HUDEP-2 (cell line): ENCODE data around the gene PTPRA.
A peak's percentile ranks its signal among the peaks of the same experiment; 100 is the strongest.

Source experiments
- DNase-seq, 76 experiments: peaks; one replicate each; lab custom pipeline; 2025; ENCODE audit not compliant: unreplicated experiment in 76 of 76; lab: John Stamatoyannopoulos, UW

PTPRA gene

GRCh38 chr20:2847802-2848201, 25.5 kb upstream of the PTPRA start:
- no peak for DNase-seq

GRCh38 chr20:2849529-2849928, 23.8 kb upstream of the PTPRA start:
- DNase-seq, result no peak

- no peak for DNase-seq
Observed at GRCh38 chr20:2851086-2851485, 22.2 kb upstream of the PTPRA start.

GRCh38 chr20:2858591-2858990, 14.7 kb upstream of the PTPRA start:
- DNase-seq, result no peak

- no peak for DNase-seq
Observed at GRCh38 chr20:2859330-2860121, 13.8 kb upstream of the PTPRA start.

GRCh38 chr20:2864626-2865025, 8.7 kb upstream of the PTPRA start:
- no peak for DNase-seq

GRCh38 chr20:2865101-2865500, 8.2 kb upstream of the PTPRA start:
- DNase-seq, result no peak

- DNase-seq, result peak in 9 of 76 experiments; percentile 5 to 17 (median 8)
Observed at GRCh38 chr20:2865630-2866029, 7.7 kb upstream of the PTPRA start.

- no peak for DNase-seq
Observed at GRCh38 chr20:2866236-2866635, 7.0 kb upstream of the PTPRA start.

GRCh38 chr20:2867081-2867864, 6.0 kb upstream of the PTPRA start:
- DNase-seq, result peak in 75 of 76 experiments; percentile 17 to 97 (median 81)

- no peak for DNase-seq
Observed at GRCh38 chr20:2869381-2869780, 3.9 kb upstream of the PTPRA start.

- DNase-seq, result peak in 18 of 76 experiments; percentile 3 to 50 (median 25)
Observed at GRCh38 chr20:2871111-2871465, 2.2 kb upstream of the PTPRA start.

GRCh38 chr20:2871661-2872458, 1.4 kb upstream of the PTPRA start:
- peak in 2 of 76 experiments; percentile 9 to 16 for DNase-seq

- peak in 74 of 76 experiments; percentile 36 to 92 (median 77) for DNase-seq
Observed at GRCh38 chr20:2872459-2873009, 747 bp upstream of the PTPRA start.

- peak in 5 of 76 experiments; percentile 22 to 62 (median 42) for DNase-seq
Observed at GRCh38 chr20:2873747-2874041, 413 bp downstream of the PTPRA start.

GRCh38 chr20:2874456-2874855, 1.2 kb downstream of the PTPRA start:
- DNase-seq, result peak in 4 of 76 experiments; percentile 3 to 18 (median 11)

- no peak for DNase-seq
Observed at GRCh38 chr20:2875690-2876203, 2.5 kb downstream of the PTPRA start.

- no peak for DNase-seq
Observed at GRCh38 chr20:2878515-2878914, 5.2 kb downstream of the PTPRA start.

GRCh38 chr20:2879146-2879545, 5.9 kb downstream of the PTPRA start:
- no peak for DNase-seq

GRCh38 chr20:2880650-2881049, 7.4 kb downstream of the PTPRA start:
- no peak for DNase-seq
